ENCODE measurements around the gene UBR2.
"Not testable (repeated sequence)": the region's sequence is repeated elsewhere in the genome, so short reads cannot be mapped to it uniquely, and the experiment has no call there.

Gene UBR2

GRCh38 chr6:42696526-42697267, 132.9 kb downstream of the UBR2 start:
- Histone ChIP-seq H3K4me3 (ENCODE audit: low read depth in 1 of 2, low read length in 1 of 2) (no peak overlapping the region), H3K9me3 (no peaks in the 10 kb centered on the region), H3K27ac (peak overlapping the region; percentile 6), H3K36me3 (peaks cover 42% of the 10 kb centered on the region), H3K27me3 (no peaks in the 10 kb centered on the region), H3K4me1 (ENCODE audit: control insufficient read depth in 1 of 2, insufficient read depth in 1 of 2, low read depth in 1 of 2, low read length in 1 of 2) (no peaks in the 10 kb centered on the region)
- TF ChIP-seq CTCF (IDR thresholded peaks at IDR 0.05) = no peak

- Histone ChIP-seq H3K9me3 (no peaks in the 10 kb centered on the region), H3K27ac (peak overlapping the region; percentile 6), H3K4me3 (ENCODE audit: low read depth in 1 of 2, low read length in 1 of 2) (no peak overlapping the region), H3K36me3 (peaks cover 36% of the 10 kb centered on the region), H3K27me3 (no peaks in the 10 kb centered on the region), H3K4me1 (ENCODE audit: control insufficient read depth in 1 of 2, insufficient read depth in 1 of 2, low read depth in 1 of 2, low read length in 1 of 2) (no peaks in the 10 kb centered on the region)
- TF ChIP-seq CTCF (IDR thresholded peaks at IDR 0.05) = no peak
Measured at GRCh38 chr6:42697268-42697655, 133.4 kb downstream of the UBR2 start.

- H3K36me3 ChIP-seq = peaks cover 27% of the 10 kb centered on the region
- H3K27me3 ChIP-seq = no peaks in the 10 kb centered on the region
- H3K4me3 ChIP-seq (ENCODE audit: low read depth in 1 of 2, low read length in 1 of 2) = no peak overlapping the region
- TF ChIP-seq CTCF (IDR thresholded peaks at IDR 0.05) = no peak
- no peak overlapping the region for H3K27ac ChIP-seq
- no peaks in the 10 kb centered on the region for H3K4me1 ChIP-seq (ENCODE audit: control insufficient read depth in 1 of 2, insufficient read depth in 1 of 2, low read depth in 1 of 2, low read length in 1 of 2)
- H3K9me3 ChIP-seq = no peaks in the 10 kb centered on the region
Measured at GRCh38 chr6:42698217-42698616, 134.4 kb downstream of the UBR2 start.

- no peaks in the 10 kb centered on the region for H3K27me3 ChIP-seq
- no peak for TF ChIP-seq CTCF (IDR thresholded peaks at IDR 0.05)
- no peak overlapping the region for H3K4me3 ChIP-seq (ENCODE audit: low read depth in 1 of 2, low read length in 1 of 2)
- H3K4me1 ChIP-seq (ENCODE audit: control insufficient read depth in 1 of 2, insufficient read depth in 1 of 2, low read depth in 1 of 2, low read length in 1 of 2) = no peaks in the 10 kb centered on the region
- no peaks in the 10 kb centered on the region for H3K9me3 ChIP-seq
- no peak overlapping the region for H3K27ac ChIP-seq
- H3K36me3 ChIP-seq = no peaks in the 10 kb centered on the region
Measured at GRCh38 chr6:42702200-42702599, 138.4 kb downstream of the UBR2 start.

GRCh38 chr6:42702786-42703185, 139.0 kb downstream of the UBR2 start:
- H3K4me3 ChIP-seq (ENCODE audit: low read depth in 1 of 2, low read length in 1 of 2); H3K27me3 ChIP-seq; H3K27ac ChIP-seq; H3K4me1 ChIP-seq (ENCODE audit: control insufficient read depth in 1 of 2, insufficient read depth in 1 of 2, low read depth in 1 of 2, low read length in 1 of 2); H3K9me3 ChIP-seq; H3K36me3 ChIP-seq: not testable (repeated sequence)

- Histone ChIP-seq H3K36me3 (no peaks in the 10 kb centered on the region), H3K9me3 (no peaks in the 10 kb centered on the region), H3K27me3 (no peaks in the 10 kb centered on the region), H3K27ac (no peak overlapping the region), H3K4me1 (ENCODE audit: control insufficient read depth in 1 of 2, insufficient read depth in 1 of 2, low read depth in 1 of 2, low read length in 1 of 2) (no peaks in the 10 kb centered on the region), H3K4me3 (ENCODE audit: low read depth in 1 of 2, low read length in 1 of 2) (no peak overlapping the region)
- no peak for TF ChIP-seq CTCF (IDR thresholded peaks at IDR 0.05)
Measured at GRCh38 chr6:42704251-42704936, 140.6 kb downstream of the UBR2 start.
